Measurements from ENCODE around the gene SSBP3. TPM values are rescaled to one million over a fixed set of nuclear protein-coding genes. Genes with fewer than 3 reads are reported as not detected.

The SSBP3 gene
- total and polyA plus RNA-seq, 4 donors, result 43.7 to 83.4 (median 65.8) TPM

GRCh38 chr1:54285815-54286345 lies 120.3 kb downstream of the SSBP3 start:
- intact Hi-C loops (cut with DNase I), result loop anchor here in 1 of 2 donors (5.0 kb wide), 1 partner anchor 51 kb away; no protein-coding TSS in a partner anchor
- peaks cover 3 to 9% of the 10 kb centered on the region in 2 donors for H3K4me1 ChIP-seq (ENCODE audit: control insufficient read depth in 1 of 2, insufficient read depth in 2 of 2, low read length in 2 of 2)
- H3K27ac ChIP-seq (ENCODE audit: low read depth in 1 of 2, low read length in 2 of 2), result peak overlapping the region in 1 of 2 donors; percentile 92
- no peaks in the 10 kb centered on the region for H3K36me3 ChIP-seq (ENCODE audit: control insufficient read depth in 1 of 2, insufficient read depth in 2 of 2, low read length in 1 of 2)
- ATAC-seq (ENCODE audit: low FRiP score) (no peak), DNase-seq (no peak)
- WGBS, 2 donors, result 94 to 97% methylated on average over 5 of the region's 5 CpGs
- H3K9me3 ChIP-seq (ENCODE audit: control insufficient read depth, low read length), result no peaks in the 10 kb centered on the region
- H3K4me3 ChIP-seq (ENCODE audit: low read length in 2 of 2), result no peak overlapping the region
- no peaks in the 10 kb centered on the region for H3K27me3 ChIP-seq (ENCODE audit: control insufficient read depth in 1 of 2, insufficient read depth in 2 of 2, low read length in 1 of 2)

- intact Hi-C loops (cut with DNase I), result loop anchor here in 1 of 2 donors (5.0 kb wide), 1 partner anchor 52 kb away; no protein-coding TSS in a partner anchor
- WGBS, 2 donors, result 93 to 94% methylated on average over 10 of the region's 10 CpGs
- Histone ChIP-seq H3K4me1 (ENCODE audit: control insufficient read depth in 1 of 2, insufficient read depth in 2 of 2, low read length in 2 of 2) (peaks cover 3 to 9% of the 10 kb centered on the region in 2 donors), H3K27ac (ENCODE audit: low read depth in 1 of 2, low read length in 2 of 2) (no peak overlapping the region), H3K9me3 (ENCODE audit: control insufficient read depth, low read length) (no peaks in the 10 kb centered on the region), H3K36me3 (ENCODE audit: control insufficient read depth in 1 of 2, insufficient read depth in 2 of 2, low read length in 1 of 2) (no peaks in the 10 kb centered on the region), H3K4me3 (ENCODE audit: low read length in 2 of 2) (no peak overlapping the region), H3K27me3 (ENCODE audit: control insufficient read depth in 1 of 2, insufficient read depth in 2 of 2, low read length in 1 of 2) (no peaks in the 10 kb centered on the region)
- ATAC-seq (ENCODE audit: low FRiP score) (no peak), DNase-seq (no peak)
Measured at GRCh38 chr1:54284781-54285529, 121.2 kb downstream of the SSBP3 start.

GRCh38 chr1:54283635-54284385 lies 122.4 kb downstream of the SSBP3 start:
- WGBS, 2 donors, result 87 to 91% methylated on average over 8 of the region's 8 CpGs
- intact Hi-C loops (cut with DNase I), result no loop called here
- Histone ChIP-seq H3K27me3 (ENCODE audit: control insufficient read depth in 1 of 2, insufficient read depth in 2 of 2, low read length in 1 of 2) (no peaks in the 10 kb centered on the region), H3K4me3 (ENCODE audit: low read length in 2 of 2) (no peak overlapping the region), H3K27ac (ENCODE audit: low read depth in 1 of 2, low read length in 2 of 2) (peak overlapping the region in 1 of 2 donors; percentile 36), H3K36me3 (ENCODE audit: control insufficient read depth in 1 of 2, insufficient read depth in 2 of 2, low read length in 1 of 2) (no peaks in the 10 kb centered on the region), H3K9me3 (ENCODE audit: control insufficient read depth, low read length) (no peaks in the 10 kb centered on the region), H3K4me1 (ENCODE audit: control insufficient read depth in 1 of 2, insufficient read depth in 2 of 2, low read length in 2 of 2) (peaks cover 0 to 3% of the 10 kb centered on the region in 2 donors)
- no peak for DNase-seq
- no peak for ATAC-seq (ENCODE audit: low FRiP score)

GRCh38 chr1:54282101-54282847 lies 123.9 kb downstream of the SSBP3 start:
- no peaks in the 10 kb centered on the region for H3K36me3 ChIP-seq (ENCODE audit: control insufficient read depth in 1 of 2, insufficient read depth in 2 of 2, low read length in 1 of 2)
- no peak overlapping the region for H3K4me3 ChIP-seq (ENCODE audit: low read length in 2 of 2)
- no peak for DNase-seq
- ATAC-seq (ENCODE audit: low FRiP score), result no peak
- WGBS, 2 donors, result 81 to 89% methylated on average over 16 of the region's 16 CpGs
- intact Hi-C loops (cut with DNase I), result no loop called here
- peaks cover 0 to 6% of the 10 kb centered on the region in 2 donors for H3K4me1 ChIP-seq (ENCODE audit: control insufficient read depth in 1 of 2, insufficient read depth in 2 of 2, low read length in 2 of 2)
- peak overlapping the region in 1 of 2 donors; percentile 25 for H3K27ac ChIP-seq (ENCODE audit: low read depth in 1 of 2, low read length in 2 of 2)
- H3K27me3 ChIP-seq (ENCODE audit: control insufficient read depth in 1 of 2, insufficient read depth in 2 of 2, low read length in 1 of 2), result no peaks in the 10 kb centered on the region
- no peaks in the 10 kb centered on the region for H3K9me3 ChIP-seq (ENCODE audit: control insufficient read depth, low read length)

- no peaks in the 10 kb centered on the region for H3K36me3 ChIP-seq (ENCODE audit: control insufficient read depth in 1 of 2, insufficient read depth in 2 of 2, low read length in 1 of 2)
- whole genome bisulfite sequencing, 2 donors, result 94 to 95% methylated on average over 11 to 12 of the region's 12 CpGs
- ATAC-seq (ENCODE audit: low FRiP score) (no peak), DNase-seq (no peak)
- no peak overlapping the region for H3K27ac ChIP-seq (ENCODE audit: low read depth in 1 of 2, low read length in 2 of 2)
- no peaks in the 10 kb centered on the region for H3K9me3 ChIP-seq (ENCODE audit: control insufficient read depth, low read length)
- no peaks in the 10 kb centered on the region for H3K27me3 ChIP-seq (ENCODE audit: control insufficient read depth in 1 of 2, insufficient read depth in 2 of 2, low read length in 1 of 2)
- H3K4me3 ChIP-seq (ENCODE audit: low read length in 2 of 2), result no peak overlapping the region
- peaks cover 0 to 3% of the 10 kb centered on the region in 2 donors for H3K4me1 ChIP-seq (ENCODE audit: control insufficient read depth in 1 of 2, insufficient read depth in 2 of 2, low read length in 2 of 2)
- intact Hi-C loops (cut with DNase I), result no loop called here
Measured at GRCh38 chr1:54280651-54281050, 125.5 kb downstream of the SSBP3 start.

GRCh38 chr1:54279457-54279856 lies 126.7 kb downstream of the SSBP3 start:
- no peak overlapping the region for H3K4me3 ChIP-seq (ENCODE audit: low read length in 2 of 2)
- DNase-seq, result no peak
- intact Hi-C loops (cut with DNase I), result no loop called here
- peak overlapping the region; percentile 48 to 97 for H3K27ac ChIP-seq (ENCODE audit: low read depth in 1 of 2, low read length in 2 of 2)
- ATAC-seq (ENCODE audit: low FRiP score), result no peak
- peaks cover 0 to 3% of the 10 kb centered on the region in 2 donors for H3K4me1 ChIP-seq (ENCODE audit: control insufficient read depth in 1 of 2, insufficient read depth in 2 of 2, low read length in 2 of 2)
- H3K36me3 ChIP-seq (ENCODE audit: control insufficient read depth in 1 of 2, insufficient read depth in 2 of 2, low read length in 1 of 2), result no peaks in the 10 kb centered on the region
- H3K9me3 ChIP-seq (ENCODE audit: control insufficient read depth, low read length), result no peaks in the 10 kb centered on the region
- WGBS, 2 donors, result 95% methylated on average over 8 of the region's 8 CpGs
- no peaks in the 10 kb centered on the region for H3K27me3 ChIP-seq (ENCODE audit: control insufficient read depth in 1 of 2, insufficient read depth in 2 of 2, low read length in 1 of 2)

GRCh38 chr1:54278941-54279422 lies 127.2 kb downstream of the SSBP3 start:
- no peak overlapping the region for H3K4me3 ChIP-seq (ENCODE audit: low read length in 2 of 2)
- peaks cover 0 to 3% of the 10 kb centered on the region in 2 donors for H3K4me1 ChIP-seq (ENCODE audit: control insufficient read depth in 1 of 2, insufficient read depth in 2 of 2, low read length in 2 of 2)
- intact Hi-C loops (cut with DNase I), result no loop called here
- no peaks in the 10 kb centered on the region for H3K36me3 ChIP-seq (ENCODE audit: control insufficient read depth in 1 of 2, insufficient read depth in 2 of 2, low read length in 1 of 2)
- no peaks in the 10 kb centered on the region for H3K9me3 ChIP-seq (ENCODE audit: control insufficient read depth, low read length)
- no peaks in the 10 kb centered on the region for H3K27me3 ChIP-seq (ENCODE audit: control insufficient read depth in 1 of 2, insufficient read depth in 2 of 2, low read length in 1 of 2)
- H3K27ac ChIP-seq (ENCODE audit: low read depth in 1 of 2, low read length in 2 of 2), result peak overlapping the region; percentile 24 to 97
- 29 to 37% methylated on average over 9 of the region's 9 CpGs for WGBS, 2 donors
- DNase-seq (peak; percentile 74 to 84), ATAC-seq (ENCODE audit: low FRiP score) (peak; percentile 25)

All from aorta (tissue), 5 donors.